C4-2B (cell line): ENCODE data around the gene ALG8.

Experiments
- H3K27ac ChIP-seq: fragments of 450-650 bp; 2 replicates; pipeline ENCODE4 v1.5.1; 2017
- CTCF ChIP-seq: fragments of 450-650 bp; conservative IDR thresholded peaks from 2 replicates; pipeline ENCODE4 v1.5.1; 2017; ENCODE audit warnings: mild to moderate bottlenecking
- ZFX ChIP-seq: fragments of 450-650 bp; IDR thresholded peaks from 2 replicates; pipeline ENCODE4 v1.6.1; 2017

The ALG8 gene

GRCh38 chr11:78110830-78111229 lies 28.6 kb downstream of the ALG8 start:
- TF ChIP-seq CTCF, result no peak
- no peak for TF ChIP-seq ZFX
- H3K27ac ChIP-seq, result no peak overlapping the region

- no peak for TF ChIP-seq ZFX
- no peak for TF ChIP-seq CTCF
- no peak overlapping the region for H3K27ac ChIP-seq
Measured at GRCh38 chr11:78110351-78110750, 29.1 kb downstream of the ALG8 start.

- TF ChIP-seq ZFX (no peak), CTCF (no peak)
- no peak overlapping the region for H3K27ac ChIP-seq
Measured at GRCh38 chr11:78109081-78110015, 30.1 kb downstream of the ALG8 start.

- H3K27ac ChIP-seq, result peak overlapping the region; percentile 76
Measured at GRCh38 chr11:78100676-78101472, 38.6 kb downstream of the ALG8 start.

GRCh38 chr11:78100261-78100660 lies 39.2 kb downstream of the ALG8 start:
- TF ChIP-seq CTCF (no peak), ZFX (no peak)
- peak overlapping the region; percentile 76; the same call in 1 of the 2 replicates for H3K27ac ChIP-seq

More at GRCh38 chr11:78100676-78101472, 38.6 kb downstream of the ALG8 start:
- TF ChIP-seq ZFX (no peak), CTCF (no peak)

- H3K27ac ChIP-seq, result peak overlapping the region; percentile 79; the same call in 1 of the 2 replicates
- no peak for TF ChIP-seq CTCF
- no peak for TF ChIP-seq ZFX
Measured at GRCh38 chr11:78099666-78100065, 39.8 kb downstream of the ALG8 start.
